ENCODE measurements around the gene NUAK2.

DNA sequence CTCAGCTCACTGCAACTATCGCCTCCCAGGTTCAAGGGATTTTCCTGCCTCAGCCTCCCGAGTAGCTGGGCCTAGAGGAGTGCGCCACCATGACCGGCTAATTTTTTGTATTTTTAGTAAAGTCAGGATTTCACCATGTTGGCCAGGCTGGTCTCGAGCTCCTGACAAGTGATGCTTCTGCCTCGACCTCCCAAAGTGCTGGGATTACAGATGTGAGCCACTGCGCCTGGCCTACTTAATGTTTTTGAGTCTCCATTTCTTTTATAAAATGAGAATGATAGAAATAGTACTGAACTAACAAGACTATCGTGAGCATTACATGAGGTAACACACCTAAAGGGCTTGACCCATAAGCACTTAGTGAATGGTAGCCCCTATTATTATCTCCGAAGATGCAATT lies 21.4 kb downstream of the NUAK2 start:
- TF ChIP-seq, protein P1, sequence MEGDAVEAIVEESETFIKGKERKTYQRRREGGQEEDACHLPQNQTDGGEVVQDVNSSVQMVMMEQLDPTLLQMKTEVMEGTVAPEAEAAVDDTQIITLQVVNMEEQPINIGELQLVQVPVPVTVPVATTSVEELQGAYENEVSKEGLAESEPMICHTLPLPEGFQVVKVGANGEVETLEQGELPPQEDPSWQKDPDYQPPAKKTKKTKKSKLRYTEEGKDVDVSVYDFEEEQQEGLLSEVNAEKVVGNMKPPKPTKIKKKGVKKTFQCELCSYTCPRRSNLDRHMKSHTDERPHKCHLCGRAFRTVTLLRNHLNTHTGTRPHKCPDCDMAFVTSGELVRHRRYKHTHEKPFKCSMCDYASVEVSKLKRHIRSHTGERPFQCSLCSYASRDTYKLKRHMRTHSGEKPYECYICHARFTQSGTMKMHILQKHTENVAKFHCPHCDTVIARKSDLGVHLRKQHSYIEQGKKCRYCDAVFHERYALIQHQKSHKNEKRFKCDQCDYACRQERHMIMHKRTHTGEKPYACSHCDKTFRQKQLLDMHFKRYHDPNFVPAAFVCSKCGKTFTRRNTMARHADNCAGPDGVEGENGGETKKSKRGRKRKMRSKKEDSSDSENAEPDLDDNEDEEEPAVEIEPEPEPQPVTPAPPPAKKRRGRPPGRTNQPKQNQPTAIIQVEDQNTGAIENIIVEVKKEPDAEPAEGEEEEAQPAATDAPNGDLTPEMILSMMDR (IDR thresholded peaks at IDR 0.05; ENCODE audit: low read length): no peak
- no peak for TF ChIP-seq EZH2 (IDR thresholded peaks at IDR 0.05; ENCODE audit: borderline replicate concordance, low read length)

Data from OCI-LY1 (cell line).